SK-N-SH (cell line): ENCODE results near the gene SPTB. TPM values are rescaled to one million over a fixed set of nuclear protein-coding genes. Genes with fewer than 3 reads are reported as not detected.

Experiments
- CTCF ChIA-PET: fragments of 300-600, 350-600 bp; formaldehyde crosslinking; extraction: SDS; loops from one replicate; lab custom pipeline; 2021; lab: Yijun Ruan, JAX
- POLR2A ChIA-PET: fragments of 350-600 bp; sonication (Branson Sonifier 250); formaldehyde crosslinking; extraction: SDS; loops from one replicate; lab custom pipeline; 2020; ENCODE audit warnings: antibody characterized with exemption, inconsistent platforms; lab: Yijun Ruan, JAX
- DNase-seq: peaks from one replicate; pipeline ENCODE4 v3.0.0; 2012
- H2AFZ ChIP-seq: fragments of 200-600 bp; sonication (generic); 2 replicates; pipeline ENCODE4 v1.8.1; 2016; ENCODE audit warnings: antibody characterized with exemption, mild to moderate bottlenecking, low read depth
- H3F3A ChIP-seq: fragments of 200-600 bp; sonication (generic); replicated peaks from 2 replicates; pipeline ENCODE3; 2016; ENCODE audit warnings: antibody characterized with exemption, mild to moderate bottlenecking; ENCODE audit not compliant: insufficient read depth
- H3K27ac ChIP-seq, 2 experiments: fragments of 200-500 bp in 1 of 2; fragments of 200-600 bp in 1 of 2; sonication (Bioruptor generic) in 1 of 2; sonication (generic), shearing (Covaris generic) in 1 of 2; 2 replicates each; pipeline versions ENCODE4 v1.5.1 to v1.6.1; 2014 to 2016; ENCODE audit warnings: low read depth in 2 of 2, inconsistent platforms in 1 of 2, low read length in 1 of 2, mild to moderate bottlenecking in 1 of 2, mixed read lengths in 1 of 2
- H3K27me3 ChIP-seq: fragments of 200-600 bp; sonication (generic), shearing (Covaris generic); 2 replicates; pipeline ENCODE4 v1.6.1; 2016; ENCODE audit warnings: mixed run types; ENCODE audit not compliant: insufficient read depth
- H3K36me3 ChIP-seq, 2 experiments: fragments of 200-500 bp in 1 of 2; fragments of 200-600 bp in 1 of 2; sonication (Bioruptor generic) in 1 of 2; sonication (generic) in 1 of 2; replicated peaks in 1 of 2; 2 replicates each; pipeline versions ENCODE3 to v1.5.1; 2014 to 2016; ENCODE audit warnings: low read length in 1 of 2, mild to moderate bottlenecking in 1 of 2; ENCODE audit not compliant: insufficient read depth in 2 of 2, control insufficient read depth in 1 of 2
- H3K4me1 ChIP-seq, 2 experiments: fragments of 200-500 bp in 1 of 2; fragments of 200-600 bp in 1 of 2; sonication (Bioruptor generic) in 1 of 2; sonication (generic), shearing (Covaris generic) in 1 of 2; 2 replicates each; pipeline versions ENCODE4 v1.5.1 to v1.6.1; 2014 to 2016; ENCODE audit warnings: low read depth in 1 of 2, low read length in 1 of 2, mixed run types in 1 of 2; ENCODE audit not compliant: insufficient read depth in 2 of 2, control insufficient read depth in 1 of 2
- H3K4me2 ChIP-seq: fragments of 200-600 bp; sonication (generic), shearing (Covaris generic); 2 replicates; pipeline ENCODE4 v1.6.1; 2017; ENCODE audit warnings: mixed run types
- H3K4me3 ChIP-seq, 2 experiments: fragments of 200-500 bp in 1 of 2; fragments of 200-600 bp in 1 of 2; sonication (Bioruptor generic) in 1 of 2; sonication (generic), shearing (Covaris generic) in 1 of 2; 2 replicates each; pipeline versions ENCODE4 v1.5.1 to v1.8.1; 2014 to 2016; ENCODE audit warnings: low read depth in 2 of 2, inconsistent platforms in 1 of 2, low read length in 1 of 2, mild to moderate bottlenecking in 1 of 2, mixed read lengths in 1 of 2, moderate library complexity in 1 of 2
- H3K79me2 ChIP-seq: fragments of 200-600 bp; sonication (generic); 2 replicates; pipeline ENCODE4 v1.8.1; 2017; ENCODE audit warnings: mild to moderate bottlenecking; ENCODE audit not compliant: insufficient read depth
- H3K9ac ChIP-seq: fragments of 200-600 bp; sonication (generic); 2 replicates; pipeline ENCODE4 v1.6.1; 2017; ENCODE audit warnings: mixed run types
- H3K9me2 ChIP-seq: fragments of 200-600 bp; sonication (generic); 2 replicates; pipeline ENCODE4 v1.6.1; 2017; ENCODE audit warnings: mixed run types
- H3K9me3 ChIP-seq: fragments of 200-600 bp; sonication (generic); 2 replicates; pipeline ENCODE4 v1.6.1; 2017; ENCODE audit warnings: mixed run types, mild to moderate bottlenecking, moderate library complexity
- H4K20me1 ChIP-seq: fragments of 200-600 bp; sonication (generic); 2 replicates; pipeline ENCODE4 v1.6.1; 2017; ENCODE audit warnings: mild to moderate bottlenecking, mixed run types; ENCODE audit not compliant: insufficient read depth
- CTCF ChIP-seq: fragments of 200-600 bp; sonication (generic); IDR thresholded peaks from 2 replicates; pipeline ENCODE4 v1.6.1; 2017; ENCODE audit warnings: antibody characterized with exemption, mild to moderate bottlenecking, moderate library complexity
- ELF1 ChIP-seq: IDR thresholded peaks from 2 replicates; pipeline ENCODE4 v1.4.0; 2012
- IRF3 ChIP-seq: fragments of 150-350 bp; IDR thresholded peaks from 2 replicates; pipeline ENCODE4 v1.6.1; 2016; ENCODE audit warnings: mild to moderate bottlenecking, low read depth, low read length
- MAX ChIP-seq: IDR thresholded peaks from 2 replicates; pipeline ENCODE4 v1.4.0; 2012; ENCODE audit warnings: low read depth
- MEF2A ChIP-seq: IDR thresholded peaks from 2 replicates; pipeline ENCODE4 v1.4.0; 2012; ENCODE audit warnings: low read depth, borderline replicate concordance
- MXI1 ChIP-seq: IDR thresholded peaks from 2 replicates; pipeline ENCODE4 v1.6.1; 2012; ENCODE audit warnings: mild to moderate bottlenecking, low read depth, low read length, improper control_type of control experiment
- PBX3 ChIP-seq: IDR thresholded peaks from 2 replicates; pipeline ENCODE4; 2012
- RCOR1 ChIP-seq: fragments of 150-350 bp; IDR thresholded peaks from 2 replicates; pipeline ENCODE4 v1.6.1; 2017; ENCODE audit warnings: antibody characterized with exemption, low read length
- REST ChIP-seq: IDR thresholded peaks from 2 replicates; pipeline ENCODE4 v1.6.1; 2012; ENCODE audit warnings: mild to moderate bottlenecking, low read depth, low read length, moderate library complexity
- RFX5 ChIP-seq: IDR thresholded peaks from 2 replicates; pipeline ENCODE4 v1.6.1; 2012; ENCODE audit warnings: mild to moderate bottlenecking, improper control_type of control experiment, low read length
- SIN3A ChIP-seq: IDR thresholded peaks from 2 replicates; pipeline ENCODE4 v1.6.1; 2012; ENCODE audit warnings: low read depth, mild to moderate bottlenecking, low read length, moderate library complexity, borderline replicate concordance
- TEAD4 ChIP-seq: IDR thresholded peaks from 2 replicates; pipeline ENCODE4 v1.4.0; 2012; ENCODE audit warnings: mild to moderate bottlenecking, borderline replicate concordance; ENCODE audit not compliant: insufficient read depth
- USF1 ChIP-seq: IDR thresholded peaks from 2 replicates; pipeline ENCODE4 v1.4.0; 2012; ENCODE audit warnings: low read depth, borderline replicate concordance
- WGBS: methylation state at CpG from one replicate; pipeline ENCODE4 v1.1.6; 2017; ENCODE audit warnings: low lambda C conversion rate; 5-methylcytosine and 5-hydroxymethylcytosine counted together
- polyA plus RNA-seq, 3 experiments: library from polyadenylated mRNA; depleted of rRNA; stranded (reverse); fragments of >200 nt; gene quantifications; 2 replicates each; pipeline ENCODE4 v1.2.3, GENCODE V29; 2012

SPTB gene
- polyA plus RNA-seq, 1 of the 3 experiments (the other 2 are of a cell fraction): 0.15 TPM

- POLR2A ChIA-PET: no interaction called here
- CTCF ChIA-PET: interaction anchor here (0.7 to 2.0 kb wide), 8 partner anchors 10 to 258 kb away, joined by 3 to 7 read pairs (median 4); partner anchors contain the start of gene HSPA2
- TF ChIP-seq MAX: no peak
- TF ChIP-seq TEAD4: no peak
- TF ChIP-seq PBX3: no peak
- TF ChIP-seq RCOR1: no peak
- no peak for TF ChIP-seq MEF2A
- no peak for TF ChIP-seq SIN3A
- TF ChIP-seq ELF1: no peak
- H3K27ac ChIP-seq: no peak overlapping the region
- H3F3A ChIP-seq: no peaks in the 10 kb centered on the region
- 87% methylated on average over 7 of the region's 17 CpGs for WGBS
- H3K4me2 ChIP-seq: no peak overlapping the region
- H3K4me3 ChIP-seq: no peak overlapping the region
- no peaks in the 10 kb centered on the region for H3K79me2 ChIP-seq
- no peak overlapping the region for H3K9ac ChIP-seq
- peaks cover 0 to 5% of the 10 kb centered on the region in 2 experiments for H3K36me3 ChIP-seq
- H4K20me1 ChIP-seq: no peaks in the 10 kb centered on the region
- no peaks in the 10 kb centered on the region for H3K9me2 ChIP-seq
- H2AFZ ChIP-seq: no peak overlapping the region
- no peaks in the 10 kb centered on the region for H3K27me3 ChIP-seq
- DNase-seq: no peak
- peaks cover 0 to 11% of the 10 kb centered on the region in 2 experiments; a peak in 2 of 4 replicates for H3K4me1 ChIP-seq
- no peaks in the 10 kb centered on the region for H3K9me3 ChIP-seq
Observed at GRCh38 chr14:64769096-64770020, 110.3 kb downstream of the SPTB start.

- Histone ChIP-seq H3K9ac (no peak overlapping the region), H4K20me1 (no peaks in the 10 kb centered on the region), H3F3A (no peaks in the 10 kb centered on the region), H3K4me2 (no peak overlapping the region), H3K9me2 (no peaks in the 10 kb centered on the region), H3K27me3 (no peaks in the 10 kb centered on the region), H3K4me1 (peaks cover 3 to 19% of the 10 kb centered on the region in 2 experiments; a peak in 3 of 4 replicates), H3K27ac (no peak overlapping the region), H3K79me2 (no peaks in the 10 kb centered on the region), H3K9me3 (no peaks in the 10 kb centered on the region), H3K4me3 (no peak overlapping the region), H2AFZ (no peak overlapping the region), H3K36me3 (peaks cover 0 to 1% of the 10 kb centered on the region in 2 experiments)
- 80% methylated on average over 10 of the region's 13 CpGs for WGBS
- DNase-seq: no peak
- CTCF ChIA-PET: interaction anchor here (0.7 to 2.0 kb wide), 9 partner anchors 11 to 257 kb away, joined by 3 to 7 read pairs (median 4); partner anchors contain the start of gene HSPA2
- POLR2A ChIA-PET: no interaction called here
- TF ChIP-seq RFX5 (no peak), ELF1 (no peak), RCOR1 (no peak), USF1 (no peak), IRF3 (no peak), CTCF (no peak), REST (no peak), MEF2A (no peak), MXI1 (no peak)
Observed at GRCh38 chr14:64768401-64769095, 111.2 kb downstream of the SPTB start.
